PC-9 (cell line): ENCODE data around the gene CENPM. TPM values are rescaled to one million over a fixed set of nuclear protein-coding genes. Genes with fewer than 3 reads are reported as not detected.

Experiments
- BruUV-seq: library from RNA; stranded (reverse); fragments of 400-500 nt; replicated peaks from 2 replicates; lab custom pipeline; 2021; lab: Mats Ljungman, UMichigan
- CTCF ChIA-PET: fragments of 300-600 bp; sonication (Branson Sonifier 250); formaldehyde crosslinking; loops from one replicate; lab custom pipeline; 2022; ENCODE audit warnings: antibody characterized with exemption; lab: Charles Lee
- POLR2A ChIA-PET: fragments of 300-600 bp; sonication (Branson Sonifier 250); formaldehyde crosslinking; loops from one replicate; lab custom pipeline; 2022; ENCODE audit warnings: antibody characterized with exemption; ENCODE audit not compliant: unreplicated experiment; lab: Charles Lee
- DNase-seq, 2 experiments: peaks; one replicate each; pipeline versions ENCODE4 v3.0.0 to v3.0.0-alpha.2; 2015 to 2022; ENCODE audit warnings: mixed read lengths in 1 of 2
- H2AFZ ChIP-seq: fragments of 200-600 bp; sonication (generic); 2 replicates; pipeline ENCODE4 v1.8.1; 2017; ENCODE audit warnings: antibody characterized with exemption
- H3F3A ChIP-seq: fragments of 200-600 bp; sonication (generic); 2 replicates; pipeline ENCODE4 v1.8.1; 2017; ENCODE audit warnings: antibody characterized with exemption, mild to moderate bottlenecking, low read depth; ENCODE audit not compliant: insufficient read depth
- H3K27ac ChIP-seq: fragments of 200-600 bp; sonication (generic); 2 replicates; pipeline ENCODE4 v1.6.1; 2016; ENCODE audit warnings: mixed run types
- H3K27me3 ChIP-seq: fragments of 200-600 bp; sonication (generic); 2 replicates; pipeline ENCODE4 v1.6.1; 2016; ENCODE audit warnings: low read depth, mixed run types; ENCODE audit not compliant: insufficient read depth
- H3K36me3 ChIP-seq: fragments of 200-600 bp; sonication (generic); 2 replicates; pipeline ENCODE4 v1.6.1; 2016; ENCODE audit warnings: low read depth, mixed run types
- H3K4me1 ChIP-seq: fragments of 200-600 bp; sonication (generic); replicated peaks from 2 replicates; pipeline ENCODE4 v1.6.1; 2016; ENCODE audit warnings: mixed run types; ENCODE audit not compliant: insufficient read depth
- H3K4me2 ChIP-seq: fragments of 200-600 bp; sonication (generic); 2 replicates; pipeline ENCODE4 v1.6.1; 2017; ENCODE audit warnings: mixed run types
- H3K4me3 ChIP-seq: fragments of 200-600 bp; sonication (generic); 2 replicates; pipeline ENCODE4 v1.6.1; 2016; ENCODE audit warnings: mixed run types
- H3K79me2 ChIP-seq: fragments of 200-600 bp; sonication (generic); 2 replicates; pipeline ENCODE4 v1.6.1; 2017; ENCODE audit warnings: low read depth, mixed run types
- H3K9me2 ChIP-seq: fragments of 200-600 bp; sonication (generic); 2 replicates; pipeline ENCODE4 v1.8.1; 2017; ENCODE audit warnings: mild to moderate bottlenecking; ENCODE audit not compliant: insufficient read depth
- H3K9me3 ChIP-seq: fragments of 200-600 bp; sonication (generic); 2 replicates; pipeline ENCODE4 v1.8.1; 2016; ENCODE audit warnings: low read depth; ENCODE audit not compliant: insufficient read depth
- H4K20me1 ChIP-seq: fragments of 200-600 bp; sonication (generic); 2 replicates; pipeline ENCODE4 v1.8.1; 2017; ENCODE audit not compliant: insufficient read depth
- CTCF ChIP-seq: fragments of 200-600 bp; sonication (generic); conservative IDR thresholded peaks from 2 replicates; pipeline ENCODE4 v1.6.1; 2017; ENCODE audit warnings: mixed run types, antibody characterized with exemption, mild to moderate bottlenecking, moderate library complexity
- EZH2 ChIP-seq: fragments of 200-600 bp; sonication (generic); IDR thresholded peaks from 2 replicates; pipeline ENCODE4 v1.8.0; 2017; ENCODE audit warnings: antibody characterized with exemption, low read depth
- intact Hi-C: fragments of 100-400 bp; cut with micrococcal nuclease; formaldehyde crosslinking; loops from one replicate; pipeline ENCODE4 v1.10.0; 2022; ENCODE audit not compliant: unreplicated experiment
- total RNA-seq: library from RNA; stranded (reverse); gene quantifications from 2 replicates; pipeline ENCODE4 v1.2.3, GENCODE V29; 2021

CENPM gene
- total RNA-seq, 1 experiment from 2014 or later, result 42.0 TPM

GRCh38 chr22:41991111-41991510, 44.2 kb upstream of the CENPM start:
- no peak overlapping the region for H3K4me2 ChIP-seq
- BruUV-seq, result no TSS peak
- 0 out of 2 replicates have a peak, but pooled peaks cover 2% of the 10 kb centered on the region for H3F3A ChIP-seq
- no peak overlapping the region for H3K4me3 ChIP-seq
- CTCF ChIA-PET, result no interaction called here
- H3K36me3 ChIP-seq, result no peaks in the 10 kb centered on the region
- H3K27ac ChIP-seq, result no peak overlapping the region
- POLR2A ChIA-PET, result no interaction called here
- TF ChIP-seq EZH2 (no peak), CTCF (no peak)
- H2AFZ ChIP-seq, result no peak overlapping the region
- H3K27me3 ChIP-seq, result peaks cover 10% of the 10 kb centered on the region; the same call in 1 of the 2 replicates
- intact Hi-C loops, result no loop called here
- no peaks in the 10 kb centered on the region for H3K4me1 ChIP-seq
- no peaks in the 10 kb centered on the region for H3K79me2 ChIP-seq
- H3K9me3 ChIP-seq, result no peaks in the 10 kb centered on the region
- no peaks in the 10 kb centered on the region for H3K9me2 ChIP-seq
- no peak for DNase-seq
- H4K20me1 ChIP-seq, result no peaks in the 10 kb centered on the region

- no peaks in the 10 kb centered on the region for H3F3A ChIP-seq
- intact Hi-C loops, result no loop called here
- H3K4me1 ChIP-seq, result no peaks in the 10 kb centered on the region
- no peak overlapping the region for H2AFZ ChIP-seq
- no peak overlapping the region for H3K4me2 ChIP-seq
- H4K20me1 ChIP-seq, result no peaks in the 10 kb centered on the region
- no peak overlapping the region for H3K4me3 ChIP-seq
- BruUV-seq, result no TSS peak
- ChIA-PET POLR2A (no interaction called here), CTCF (no interaction called here)
- 0 out of 2 replicates have a peak, but pooled peaks cover 6% of the 10 kb centered on the region for H3K27me3 ChIP-seq
- no peaks in the 10 kb centered on the region for H3K36me3 ChIP-seq
- DNase-seq, result no peak
- TF ChIP-seq EZH2 (no peak), CTCF (no peak)
- no peaks in the 10 kb centered on the region for H3K9me3 ChIP-seq
- H3K79me2 ChIP-seq, result no peaks in the 10 kb centered on the region
- no peak overlapping the region for H3K27ac ChIP-seq
- H3K9me2 ChIP-seq, result no peaks in the 10 kb centered on the region
Measured at GRCh38 chr22:41989246-41989645, 42.3 kb upstream of the CENPM start.

- Histone ChIP-seq H3K9me2 (no peaks in the 10 kb centered on the region), H3K9me3 (no peaks in the 10 kb centered on the region), H2AFZ (no peak overlapping the region), H4K20me1 (no peaks in the 10 kb centered on the region), H3K79me2 (no peaks in the 10 kb centered on the region), H3F3A (peaks cover 12% of the 10 kb centered on the region; the same call in 1 of the 2 replicates), H3K4me3 (no peak overlapping the region), H3K4me2 (no peak overlapping the region), H3K4me1 (peaks cover 13% of the 10 kb centered on the region), H3K27me3 (0 out of 2 replicates have a peak, but pooled peaks cover 6% of the 10 kb centered on the region), H3K36me3 (no peaks in the 10 kb centered on the region), H3K27ac (no peak overlapping the region)
- no peak for TF ChIP-seq EZH2
- TF ChIP-seq CTCF, result no peak
- intact Hi-C loops, result no loop called here
- no TSS peak for BruUV-seq
- no peak for DNase-seq
- ChIA-PET POLR2A (interaction anchor here (0.5 to 0.6 kb wide), 2 partner anchors 46 to 56 kb away, joined by 3 to 5 read pairs; no protein-coding TSS in a partner anchor), CTCF (no interaction called here)
Measured at GRCh38 chr22:41987276-41987675, 40.3 kb upstream of the CENPM start.
